K562 (cell line): ENCODE measurements around the gene BPNT1. TPM values are rescaled to one million over a fixed set of nuclear protein-coding genes. Genes with fewer than 3 reads are reported as not detected.

Experiments
- ASH1L ChIP-seq: fragments of 450-650 bp; IDR thresholded peaks from 2 replicates; pipeline ENCODE4 v1.6.1; 2018; ENCODE audit warnings: borderline replicate concordance, mild to moderate bottlenecking, low read depth; ENCODE audit not compliant: partially characterized antibody
- ATF7 ChIP-seq: fragments of 450-650 bp; IDR thresholded peaks from 2 replicates; pipeline ENCODE4 v1.7.1; 2014; ENCODE audit warnings: mild to moderate bottlenecking, moderate library complexity
- FOSL1 ChIP-seq: fragments of 200-800 bp; sonication (Bioruptor generic); conservative IDR thresholded peaks from 2 replicates; pipeline ENCODE4 v1.6.1; 2016; ENCODE audit warnings: missing genetic modification characterization, missing compliant biosample characterization
- RFX7 ChIP-seq: fragments of 250-450 bp; sonication (Bioruptor Pico); IDR thresholded peaks from 2 replicates; pipeline ENCODE4 v1.5.1; 2021; ENCODE audit warnings: mild to moderate bottlenecking
- ZFP30 ChIP-seq: fragments of 250-450 bp; sonication (Bioruptor Pico); IDR thresholded peaks from 2 replicates; pipeline ENCODE4 v1.8.0; 2022; ENCODE audit warnings: moderate library complexity, mild to moderate bottlenecking, inconsistent platforms, borderline replicate concordance
- ZNF436 ChIP-seq: fragments of 250-450, 450-650 bp; sonication (Bioruptor Pico); formaldehyde crosslinking; IDR thresholded peaks from 2 replicates; pipeline ENCODE4 v1.7.0; 2020; ENCODE audit warnings: mild to moderate bottlenecking
- polyA plus RNA-seq, 8 experiments: library from polyadenylated mRNA; depleted of rRNA in 4 of 8; stranded (reverse) in 5 of 8; unstranded in 3 of 8; fragments of >200 nt; fragmentation: Nextera tagmentation in 2 of 8; fragmentation: Illumina TruSeq in 1 of 8; extraction: Ambion mirVana in 2 of 8; extraction: Trizol in 1 of 8; gene quantifications; 2 replicates each; pipeline versions ENCODE4 v1.2.1 to v1.2.3, GENCODE V29; 2011 to 2014; ENCODE audit warnings: inconsistent platforms in 1 of 8, missing spikeins in 1 of 8
- total RNA-seq, 7 experiments: library from RNA; depleted of rRNA in 6 of 7; stranded (reverse); fragments of >200 nt in 6 of 7; fragmentation: Illumina TruSeq in 2 of 7; extraction: Trizol in 2 of 7; gene quantifications; 2 replicates each; pipeline versions ENCODE4 v1.2.1 to v1.2.3, GENCODE V29; 2011 to 2021; ENCODE audit warnings: low replicate concordance in 1 of 7
- TF ChIP-seq, protein P1 (sequence below): fragments of 450-650 bp; IDR thresholded peaks from 2 replicates; pipeline ENCODE4 v1.6.1; 2016; ENCODE audit warnings: antibody characterized with exemption
- TF ChIP-seq, protein P2 (sequence below): fragments of 200-600 bp; sonication (generic); IDR thresholded peaks from one replicate; pipeline ENCODE4 v1.6.1; 2012; ENCODE audit warnings: mild to moderate bottlenecking, low read depth, low read length, inconsistent platforms
- TF ChIP-seq, protein P3 (sequence below), 2 experiments: fragments of 450-650 bp; IDR thresholded peaks; 2 replicates each; pipeline ENCODE4 v1.6.1; 2018; ENCODE audit warnings: mild to moderate bottlenecking in 2 of 2, low read depth in 1 of 2; ENCODE audit not compliant: partially characterized antibody in 2 of 2

The BPNT1 gene
- total and polyA plus RNA-seq, 9 of the 15 experiments (the other 6 are each of a cell fraction or from before 2014, with no cell fraction given) = 30.2 to 73.8 (median 40.5) TPM

DNA sequence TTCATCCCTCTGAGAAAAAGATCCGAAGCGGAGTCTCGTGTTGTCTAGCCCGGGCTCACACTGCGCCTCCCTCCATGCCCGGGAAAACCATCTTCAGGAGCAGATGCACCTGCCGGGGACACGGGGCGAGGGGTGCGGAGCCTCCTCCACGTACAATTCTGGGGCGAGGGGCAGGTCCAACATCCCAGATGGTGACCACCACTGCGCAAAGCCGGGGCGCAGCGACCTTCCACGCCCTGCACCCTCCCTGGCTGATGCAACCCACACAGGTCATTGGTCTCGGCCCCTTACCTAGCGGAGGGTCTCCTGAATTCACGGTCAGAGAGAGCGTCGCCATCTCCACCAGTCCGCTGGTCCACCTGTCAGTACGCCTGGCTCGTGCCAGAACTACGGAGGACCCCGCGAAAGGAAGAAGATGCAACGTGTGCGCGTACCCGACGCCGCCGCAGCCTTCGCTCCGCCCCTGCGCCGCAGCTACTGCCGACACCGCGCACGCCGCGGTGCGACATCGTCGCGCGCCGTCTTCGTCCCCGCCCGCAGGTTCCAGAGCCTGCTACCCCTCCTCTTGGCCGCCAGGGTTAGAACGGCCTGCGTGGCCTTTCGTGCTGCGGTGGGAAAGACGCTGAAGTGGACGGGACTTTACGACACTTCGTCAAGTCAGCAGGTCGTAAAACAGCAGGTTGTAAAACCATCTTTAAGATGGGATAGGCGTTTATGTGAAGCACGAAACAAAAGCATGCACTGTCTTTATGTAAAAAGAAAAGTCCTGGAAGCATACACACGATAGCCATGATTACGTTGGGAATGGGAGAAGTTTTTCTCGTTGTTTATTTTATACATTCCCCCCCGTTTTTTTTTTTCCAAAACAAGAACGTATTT, 43.3 kb downstream of the BPNT1 start, which contains the start of gene EPRS1 (continued):
- TF ChIP-seq, protein P1, sequence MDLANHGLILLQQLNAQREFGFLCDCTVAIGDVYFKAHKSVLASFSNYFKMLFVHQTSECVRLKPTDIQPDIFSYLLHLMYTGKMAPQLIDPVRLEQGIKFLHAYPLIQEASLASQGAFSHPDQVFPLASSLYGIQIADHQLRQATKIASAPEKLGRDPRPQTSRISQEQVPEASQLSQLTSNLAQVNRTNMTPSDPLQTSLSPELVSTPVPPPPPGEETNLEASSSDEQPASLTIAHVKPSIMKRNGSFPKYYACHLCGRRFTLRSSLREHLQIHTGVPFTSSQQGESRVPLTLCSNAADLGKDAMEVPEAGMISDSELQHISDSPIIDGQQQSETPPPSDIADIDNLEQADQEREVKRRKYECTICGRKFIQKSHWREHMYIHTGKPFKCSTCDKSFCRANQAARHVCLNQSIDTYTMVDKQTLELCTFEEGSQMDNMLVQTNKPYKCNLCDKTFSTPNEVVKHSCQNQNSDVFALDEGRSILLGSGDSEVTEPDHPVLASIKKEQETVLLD = peak; percentile 89
- TF ChIP-seq ZNF436 (CRISPR knock-in tag) = no peak
- TF ChIP-seq, protein P2, sequence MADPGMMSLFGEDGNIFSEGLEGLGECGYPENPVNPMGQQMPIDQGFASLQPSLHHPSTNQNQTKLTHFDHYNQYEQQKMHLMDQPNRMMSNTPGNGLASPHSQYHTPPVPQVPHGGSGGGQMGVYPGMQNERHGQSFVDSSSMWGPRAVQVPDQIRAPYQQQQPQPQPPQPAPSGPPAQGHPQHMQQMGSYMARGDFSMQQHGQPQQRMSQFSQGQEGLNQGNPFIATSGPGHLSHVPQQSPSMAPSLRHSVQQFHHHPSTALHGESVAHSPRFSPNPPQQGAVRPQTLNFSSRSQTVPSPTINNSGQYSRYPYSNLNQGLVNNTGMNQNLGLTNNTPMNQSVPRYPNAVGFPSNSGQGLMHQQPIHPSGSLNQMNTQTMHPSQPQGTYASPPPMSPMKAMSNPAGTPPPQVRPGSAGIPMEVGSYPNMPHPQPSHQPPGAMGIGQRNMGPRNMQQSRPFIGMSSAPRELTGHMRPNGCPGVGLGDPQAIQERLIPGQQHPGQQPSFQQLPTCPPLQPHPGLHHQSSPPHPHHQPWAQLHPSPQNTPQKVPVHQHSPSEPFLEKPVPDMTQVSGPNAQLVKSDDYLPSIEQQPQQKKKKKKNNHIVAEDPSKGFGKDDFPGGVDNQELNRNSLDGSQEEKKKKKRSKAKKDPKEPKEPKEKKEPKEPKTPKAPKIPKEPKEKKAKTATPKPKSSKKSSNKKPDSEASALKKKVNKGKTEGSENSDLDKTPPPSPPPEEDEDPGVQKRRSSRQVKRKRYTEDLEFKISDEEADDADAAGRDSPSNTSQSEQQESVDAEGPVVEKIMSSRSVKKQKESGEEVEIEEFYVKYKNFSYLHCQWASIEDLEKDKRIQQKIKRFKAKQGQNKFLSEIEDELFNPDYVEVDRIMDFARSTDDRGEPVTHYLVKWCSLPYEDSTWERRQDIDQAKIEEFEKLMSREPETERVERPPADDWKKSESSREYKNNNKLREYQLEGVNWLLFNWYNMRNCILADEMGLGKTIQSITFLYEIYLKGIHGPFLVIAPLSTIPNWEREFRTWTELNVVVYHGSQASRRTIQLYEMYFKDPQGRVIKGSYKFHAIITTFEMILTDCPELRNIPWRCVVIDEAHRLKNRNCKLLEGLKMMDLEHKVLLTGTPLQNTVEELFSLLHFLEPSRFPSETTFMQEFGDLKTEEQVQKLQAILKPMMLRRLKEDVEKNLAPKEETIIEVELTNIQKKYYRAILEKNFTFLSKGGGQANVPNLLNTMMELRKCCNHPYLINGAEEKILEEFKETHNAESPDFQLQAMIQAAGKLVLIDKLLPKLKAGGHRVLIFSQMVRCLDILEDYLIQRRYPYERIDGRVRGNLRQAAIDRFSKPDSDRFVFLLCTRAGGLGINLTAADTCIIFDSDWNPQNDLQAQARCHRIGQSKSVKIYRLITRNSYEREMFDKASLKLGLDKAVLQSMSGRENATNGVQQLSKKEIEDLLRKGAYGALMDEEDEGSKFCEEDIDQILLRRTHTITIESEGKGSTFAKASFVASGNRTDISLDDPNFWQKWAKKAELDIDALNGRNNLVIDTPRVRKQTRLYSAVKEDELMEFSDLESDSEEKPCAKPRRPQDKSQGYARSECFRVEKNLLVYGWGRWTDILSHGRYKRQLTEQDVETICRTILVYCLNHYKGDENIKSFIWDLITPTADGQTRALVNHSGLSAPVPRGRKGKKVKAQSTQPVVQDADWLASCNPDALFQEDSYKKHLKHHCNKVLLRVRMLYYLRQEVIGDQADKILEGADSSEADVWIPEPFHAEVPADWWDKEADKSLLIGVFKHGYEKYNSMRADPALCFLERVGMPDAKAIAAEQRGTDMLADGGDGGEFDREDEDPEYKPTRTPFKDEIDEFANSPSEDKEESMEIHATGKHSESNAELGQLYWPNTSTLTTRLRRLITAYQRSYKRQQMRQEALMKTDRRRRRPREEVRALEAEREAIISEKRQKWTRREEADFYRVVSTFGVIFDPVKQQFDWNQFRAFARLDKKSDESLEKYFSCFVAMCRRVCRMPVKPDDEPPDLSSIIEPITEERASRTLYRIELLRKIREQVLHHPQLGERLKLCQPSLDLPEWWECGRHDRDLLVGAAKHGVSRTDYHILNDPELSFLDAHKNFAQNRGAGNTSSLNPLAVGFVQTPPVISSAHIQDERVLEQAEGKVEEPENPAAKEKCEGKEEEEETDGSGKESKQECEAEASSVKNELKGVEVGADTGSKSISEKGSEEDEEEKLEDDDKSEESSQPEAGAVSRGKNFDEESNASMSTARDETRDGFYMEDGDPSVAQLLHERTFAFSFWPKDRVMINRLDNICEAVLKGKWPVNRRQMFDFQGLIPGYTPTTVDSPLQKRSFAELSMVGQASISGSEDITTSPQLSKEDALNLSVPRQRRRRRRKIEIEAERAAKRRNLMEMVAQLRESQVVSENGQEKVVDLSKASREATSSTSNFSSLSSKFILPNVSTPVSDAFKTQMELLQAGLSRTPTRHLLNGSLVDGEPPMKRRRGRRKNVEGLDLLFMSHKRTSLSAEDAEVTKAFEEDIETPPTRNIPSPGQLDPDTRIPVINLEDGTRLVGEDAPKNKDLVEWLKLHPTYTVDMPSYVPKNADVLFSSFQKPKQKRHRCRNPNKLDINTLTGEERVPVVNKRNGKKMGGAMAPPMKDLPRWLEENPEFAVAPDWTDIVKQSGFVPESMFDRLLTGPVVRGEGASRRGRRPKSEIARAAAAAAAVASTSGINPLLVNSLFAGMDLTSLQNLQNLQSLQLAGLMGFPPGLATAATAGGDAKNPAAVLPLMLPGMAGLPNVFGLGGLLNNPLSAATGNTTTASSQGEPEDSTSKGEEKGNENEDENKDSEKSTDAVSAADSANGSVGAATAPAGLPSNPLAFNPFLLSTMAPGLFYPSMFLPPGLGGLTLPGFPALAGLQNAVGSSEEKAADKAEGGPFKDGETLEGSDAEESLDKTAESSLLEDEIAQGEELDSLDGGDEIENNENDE = peak; percentile 24
- TF ChIP-seq, protein P3, sequence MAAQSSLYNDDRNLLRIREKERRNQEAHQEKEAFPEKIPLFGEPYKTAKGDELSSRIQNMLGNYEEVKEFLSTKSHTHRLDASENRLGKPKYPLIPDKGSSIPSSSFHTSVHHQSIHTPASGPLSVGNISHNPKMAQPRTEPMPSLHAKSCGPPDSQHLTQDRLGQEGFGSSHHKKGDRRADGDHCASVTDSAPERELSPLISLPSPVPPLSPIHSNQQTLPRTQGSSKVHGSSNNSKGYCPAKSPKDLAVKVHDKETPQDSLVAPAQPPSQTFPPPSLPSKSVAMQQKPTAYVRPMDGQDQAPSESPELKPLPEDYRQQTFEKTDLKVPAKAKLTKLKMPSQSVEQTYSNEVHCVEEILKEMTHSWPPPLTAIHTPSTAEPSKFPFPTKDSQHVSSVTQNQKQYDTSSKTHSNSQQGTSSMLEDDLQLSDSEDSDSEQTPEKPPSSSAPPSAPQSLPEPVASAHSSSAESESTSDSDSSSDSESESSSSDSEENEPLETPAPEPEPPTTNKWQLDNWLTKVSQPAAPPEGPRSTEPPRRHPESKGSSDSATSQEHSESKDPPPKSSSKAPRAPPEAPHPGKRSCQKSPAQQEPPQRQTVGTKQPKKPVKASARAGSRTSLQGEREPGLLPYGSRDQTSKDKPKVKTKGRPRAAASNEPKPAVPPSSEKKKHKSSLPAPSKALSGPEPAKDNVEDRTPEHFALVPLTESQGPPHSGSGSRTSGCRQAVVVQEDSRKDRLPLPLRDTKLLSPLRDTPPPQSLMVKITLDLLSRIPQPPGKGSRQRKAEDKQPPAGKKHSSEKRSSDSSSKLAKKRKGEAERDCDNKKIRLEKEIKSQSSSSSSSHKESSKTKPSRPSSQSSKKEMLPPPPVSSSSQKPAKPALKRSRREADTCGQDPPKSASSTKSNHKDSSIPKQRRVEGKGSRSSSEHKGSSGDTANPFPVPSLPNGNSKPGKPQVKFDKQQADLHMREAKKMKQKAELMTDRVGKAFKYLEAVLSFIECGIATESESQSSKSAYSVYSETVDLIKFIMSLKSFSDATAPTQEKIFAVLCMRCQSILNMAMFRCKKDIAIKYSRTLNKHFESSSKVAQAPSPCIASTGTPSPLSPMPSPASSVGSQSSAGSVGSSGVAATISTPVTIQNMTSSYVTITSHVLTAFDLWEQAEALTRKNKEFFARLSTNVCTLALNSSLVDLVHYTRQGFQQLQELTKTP (IDR thresholded peaks at IDR 0.05; ENCODE audit: low read depth in 1 of 2, partially characterized antibody in 2 of 2) = peak in 1 of 2 experiments; percentile 41
- peak; percentile 93 for TF ChIP-seq ATF7
- no peak for TF ChIP-seq ZFP30 (CRISPR knock-in tag)
- no peak for TF ChIP-seq ASH1L
- peak; percentile 33; the same call in 1 of the 2 replicates for TF ChIP-seq FOSL1 (tag)
- no peak for TF ChIP-seq RFX7 (CRISPR knock-in tag)
